Keratinocyte (primary cell): Measurements from ENCODE around the gene TSPAN17.

Experiments used
- CTCF ChIP-seq, 3 experiments: IDR thresholded peaks in 1 of 3; conservative IDR thresholded peaks in 1 of 3; optimal IDR thresholded peaks in 1 of 3; 2 replicates in 2 of 3; 3 replicates in 1 of 3; pipeline versions ENCODE3 to v1.5.1; 2011; ENCODE audit warnings: low read length in 3 of 3, mild to moderate bottlenecking in 3 of 3, moderate library complexity in 2 of 3, control low read depth in 1 of 3, inconsistent platforms in 1 of 3; ENCODE audit not compliant: insufficient read depth in 2 of 3; ENCODE audit errors: extremely low read depth in 1 of 3
- EZH2 ChIP-seq: IDR thresholded peaks from one replicate; pipeline ENCODE4 v1.6.1; 2012; ENCODE audit warnings: inconsistent platforms, mild to moderate bottlenecking, low read length, moderate library complexity

- TF ChIP-seq CTCF (optimal IDR thresholded peaks at IDR 0.05 in 1 of 3, IDR thresholded peaks at IDR 0.05 in 1 of 3, conservative IDR thresholded peaks at IDR 0.05 in 1 of 3; ENCODE audit: extremely low read depth in 1 of 3, insufficient read depth in 2 of 3, low read length in 3 of 3) (no peak), EZH2 (no peak)
These were observed 4.9 kb downstream of the TSPAN17 start for GRCh38 chr5:176652136-176652535.
